AG10803 (cell line): Measurements from ENCODE around the gene LINGO4.
A peak's percentile ranks its signal among the peaks of the same experiment; 100 is the strongest.

Source experiments
- DNase-seq: peaks from one replicate; pipeline ENCODE4 v3.0.0; 2010; ENCODE audit warnings: low read depth
- H3K4me3 ChIP-seq: 2 replicates; pipeline ENCODE4 v1.5.1; 2011; ENCODE audit warnings: mild to moderate bottlenecking, low read length, control low read depth
- CTCF ChIP-seq: conservative IDR thresholded peaks from 2 replicates; pipeline ENCODE4 v1.5.1; 2011; ENCODE audit warnings: mild to moderate bottlenecking, low read length, control low read depth, inconsistent platforms

The LINGO4 gene

GRCh38 chr1:151814971-151815545 lies 9.8 kb upstream of the LINGO4 start:
- no peak for TF ChIP-seq CTCF
- H3K4me3 ChIP-seq, result no peak overlapping the region
- no peak for DNase-seq

GRCh38 chr1:151814426-151814825 lies 9.2 kb upstream of the LINGO4 start:
- no peak for TF ChIP-seq CTCF
- H3K4me3 ChIP-seq, result no peak overlapping the region
- DNase-seq, result no peak

GRCh38 chr1:151813271-151813977 lies 8.2 kb upstream of the LINGO4 start:
- DNase-seq, result no peak
- no peak for TF ChIP-seq CTCF
- no peak overlapping the region for H3K4me3 ChIP-seq

GRCh38 chr1:151811181-151811580 lies 6.0 kb upstream of the LINGO4 start:
- H3K4me3 ChIP-seq, result no peak overlapping the region
- no peak for TF ChIP-seq CTCF

GRCh38 chr1:151809985-151810556 lies 4.9 kb upstream of the LINGO4 start:
- no peak for DNase-seq
- TF ChIP-seq CTCF, result no peak
- no peak overlapping the region for H3K4me3 ChIP-seq

More at GRCh38 chr1:151811181-151811580, 6.0 kb upstream of the LINGO4 start:
- peak; percentile 30 for DNase-seq

- no peak for DNase-seq
- no peak for TF ChIP-seq CTCF
Measured at GRCh38 chr1:151809290-151809984, 4.2 kb upstream of the LINGO4 start.

GRCh38 chr1:151807766-151808165 lies 2.5 kb upstream of the LINGO4 start:
- DNase-seq, result no peak
- no peak overlapping the region for H3K4me3 ChIP-seq
- no peak for TF ChIP-seq CTCF

More at GRCh38 chr1:151809290-151809984, 4.2 kb upstream of the LINGO4 start:
- no peak overlapping the region for H3K4me3 ChIP-seq
